ENCODE data around the gene PRRT2. TPM values are rescaled to one million over a fixed set of nuclear protein-coding genes. Genes with fewer than 3 reads are reported as not detected.

Gene PRRT2
- total RNA-seq, 2 donors from 2014 or later: 8.2 to 15.7 TPM

DNA sequence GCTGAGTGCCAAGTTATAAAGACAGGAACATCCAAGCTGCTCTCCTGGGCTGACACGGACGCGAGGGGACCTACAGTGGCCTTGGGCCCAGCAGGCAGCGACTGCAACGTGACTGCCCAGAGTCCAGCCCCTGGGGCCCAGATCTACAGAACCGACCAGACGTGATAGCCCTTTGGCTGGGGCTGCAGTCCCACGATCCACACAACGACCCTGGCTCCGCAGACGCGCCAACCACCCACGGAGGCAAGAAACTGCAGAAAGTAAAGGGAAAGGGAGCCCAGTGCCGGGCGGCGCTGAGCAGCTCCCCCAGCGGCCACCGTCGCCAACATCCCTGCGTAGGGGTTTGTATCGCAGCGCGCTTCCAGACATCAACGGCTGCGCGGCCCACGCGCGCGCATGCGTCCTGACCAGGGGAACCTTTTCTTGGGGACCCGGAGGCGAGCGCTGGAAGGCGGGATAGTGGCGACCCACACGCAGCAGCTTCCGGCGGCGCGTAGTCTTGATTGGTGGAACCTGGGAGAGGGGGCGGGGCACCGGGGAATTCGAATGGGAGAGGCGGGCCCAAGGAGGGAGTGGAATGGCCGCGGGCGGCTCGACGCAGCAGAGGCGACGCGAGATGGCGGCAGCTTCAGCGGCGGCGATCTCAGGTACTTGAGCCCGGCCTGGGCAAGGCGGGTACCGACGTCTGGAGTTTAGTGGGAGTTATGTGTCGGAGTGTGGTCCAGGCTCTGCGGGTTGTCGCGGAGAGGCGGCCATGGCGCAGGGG, 21.6 kb upstream of the PRRT2 start, which contains the start of gene KIF22:
KIF22 (plus strand) TSS at position 569 of the 766 bp plus-strand sequence; CDS start at position 578, 9 bp downstream.
- peak within 1 kb of the TSS; percentile 99 for H3K4me3 Mint-ChIP-seq
- Histone ChIP-seq H3K4me1 (ENCODE audit: control insufficient read depth, insufficient read depth, low read length) (no peaks in the 10 kb centered on the region), H3K27me3 (ENCODE audit: control insufficient read depth, insufficient read depth, low read length, poor library complexity, severe bottlenecking) (no peaks in the 10 kb centered on the region), H3K27ac (ENCODE audit: low read depth, low read length) (peak within 1 kb of the TSS; percentile 78), H3K9ac (ENCODE audit: extremely low read depth, low read length, poor library complexity, severe bottlenecking) (peak within 1 kb of the TSS; percentile 86), H3K36me3 (ENCODE audit: control insufficient read depth, insufficient read depth, low read length) (peaks cover 15% of the 10 kb centered on the region), H3K4me3 (ENCODE audit: low read length) (peak within 1 kb of the TSS; percentile 97), H3K9me3 (ENCODE audit: control insufficient read depth, low read length) (no peaks in the 10 kb centered on the region)
- 1 to 3% methylated on average over 34 to 67 of the region's 67 CpGs for WGBS, 2 experiments (ENCODE audit: insufficient coverage in 1 of 2, insufficient read length in 1 of 2)
- H3K4me1 Mint-ChIP-seq: peaks cover 18% of the 10 kb centered on the region
- H3K9me3 Mint-ChIP-seq: no peaks in the 10 kb centered on the region
- H3K27me3 Mint-ChIP-seq (ENCODE audit: insufficient read depth): peaks cover 7% of the 10 kb centered on the region
- peak; percentile 100 for DNase-seq
- TF ChIP-seq, protein P1, sequence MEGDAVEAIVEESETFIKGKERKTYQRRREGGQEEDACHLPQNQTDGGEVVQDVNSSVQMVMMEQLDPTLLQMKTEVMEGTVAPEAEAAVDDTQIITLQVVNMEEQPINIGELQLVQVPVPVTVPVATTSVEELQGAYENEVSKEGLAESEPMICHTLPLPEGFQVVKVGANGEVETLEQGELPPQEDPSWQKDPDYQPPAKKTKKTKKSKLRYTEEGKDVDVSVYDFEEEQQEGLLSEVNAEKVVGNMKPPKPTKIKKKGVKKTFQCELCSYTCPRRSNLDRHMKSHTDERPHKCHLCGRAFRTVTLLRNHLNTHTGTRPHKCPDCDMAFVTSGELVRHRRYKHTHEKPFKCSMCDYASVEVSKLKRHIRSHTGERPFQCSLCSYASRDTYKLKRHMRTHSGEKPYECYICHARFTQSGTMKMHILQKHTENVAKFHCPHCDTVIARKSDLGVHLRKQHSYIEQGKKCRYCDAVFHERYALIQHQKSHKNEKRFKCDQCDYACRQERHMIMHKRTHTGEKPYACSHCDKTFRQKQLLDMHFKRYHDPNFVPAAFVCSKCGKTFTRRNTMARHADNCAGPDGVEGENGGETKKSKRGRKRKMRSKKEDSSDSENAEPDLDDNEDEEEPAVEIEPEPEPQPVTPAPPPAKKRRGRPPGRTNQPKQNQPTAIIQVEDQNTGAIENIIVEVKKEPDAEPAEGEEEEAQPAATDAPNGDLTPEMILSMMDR (conservative IDR thresholded peaks at IDR 0.05): peak; percentile 83
- peaks cover 18% of the 10 kb centered on the region for H3K36me3 Mint-ChIP-seq (ENCODE audit: low read depth)
- H3K27ac Mint-ChIP-seq: peak within 1 kb of the TSS; percentile 99

DNA sequence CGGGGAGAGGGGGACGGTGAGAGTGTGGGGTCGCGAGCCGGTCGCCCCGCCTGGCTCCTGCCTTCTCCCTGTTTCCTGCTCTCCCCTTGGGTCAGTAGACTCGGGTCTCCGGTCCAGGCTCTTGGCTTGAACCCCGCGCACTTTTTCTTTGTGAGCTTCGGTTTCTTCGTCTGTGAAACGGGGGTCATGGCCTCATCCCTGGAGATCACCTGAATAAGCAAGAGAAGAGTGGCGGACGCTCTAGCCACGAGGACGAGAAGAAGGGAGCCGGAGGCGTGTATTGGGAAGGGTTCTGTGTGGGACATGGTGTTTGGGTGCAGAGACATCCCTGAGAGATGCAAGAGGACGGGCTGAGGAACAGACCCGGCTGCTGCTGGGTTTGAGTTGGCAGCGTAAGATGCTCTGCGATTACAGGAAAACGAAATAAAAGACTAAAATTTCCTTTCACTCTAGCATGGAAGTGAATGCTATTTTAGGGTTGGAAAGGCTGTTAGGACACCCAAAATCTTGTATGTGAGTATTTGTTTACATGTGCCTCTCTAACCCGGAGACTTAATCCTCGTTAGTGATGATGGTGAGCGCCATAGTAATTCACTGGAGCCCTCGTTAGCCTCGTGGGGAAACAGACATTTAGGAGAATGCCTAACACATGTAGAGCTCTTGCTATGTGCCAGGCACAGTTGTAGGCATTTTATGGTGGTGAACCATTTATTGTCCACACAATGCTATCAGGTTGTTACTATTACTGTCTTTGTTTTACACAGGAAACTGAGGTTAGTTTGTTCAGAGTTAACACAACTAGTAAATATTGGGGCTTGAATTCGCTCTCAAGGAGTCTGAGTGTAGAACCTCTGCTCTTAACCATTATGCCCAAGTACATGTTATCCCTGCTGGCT, 20.8 kb upstream of the PRRT2 start:
- peaks cover 19% of the 10 kb centered on the region for H3K36me3 Mint-ChIP-seq (ENCODE audit: low read depth)
- H3K27ac ChIP-seq (ENCODE audit: low read depth, low read length): peak overlapping the region; percentile 59
- peaks cover 17% of the 10 kb centered on the region for H3K4me1 Mint-ChIP-seq
- peaks cover 15% of the 10 kb centered on the region for H3K36me3 ChIP-seq (ENCODE audit: control insufficient read depth, insufficient read depth, low read length)
- peaks cover 3% of the 10 kb centered on the region for H3K27me3 Mint-ChIP-seq (ENCODE audit: insufficient read depth)
- no peaks in the 10 kb centered on the region for H3K9me3 ChIP-seq (ENCODE audit: control insufficient read depth, low read length)
- peak overlapping the region; percentile 86 for H3K9ac ChIP-seq (ENCODE audit: extremely low read depth, low read length, poor library complexity, severe bottlenecking)
- H3K27ac Mint-ChIP-seq: peak overlapping the region; percentile 99
- no peaks in the 10 kb centered on the region for H3K27me3 ChIP-seq (ENCODE audit: control insufficient read depth, insufficient read depth, low read length, poor library complexity, severe bottlenecking)
- H3K9me3 Mint-ChIP-seq: no peaks in the 10 kb centered on the region
- H3K4me3 ChIP-seq (ENCODE audit: low read length): peak overlapping the region; percentile 97
- no peak for DNase-seq
- TF ChIP-seq, protein P1 (conservative IDR thresholded peaks at IDR 0.05): no peak
- peak overlapping the region; percentile 99 for H3K4me3 Mint-ChIP-seq
- H3K4me1 ChIP-seq (ENCODE audit: control insufficient read depth, insufficient read depth, low read length): no peaks in the 10 kb centered on the region
- 3% methylated on average over 18 to 31 of the region's 31 CpGs for WGBS, 2 experiments (ENCODE audit: insufficient coverage in 1 of 2, insufficient read length in 1 of 2)

Data from endodermal cell (in vitro differentiated cells).